ENCODE data around the gene CEBPG.

GRCh38 chr19:33329736-33330135 lies 43.8 kb upstream of the CEBPG start:
- TF ChIP-seq CTCF (IDR thresholded peaks at IDR 0.05 in 2 of 3, conservative IDR thresholded peaks at IDR 0.05 in 1 of 3; ENCODE audit: borderline replicate concordance in 1 of 3, insufficient read depth in 1 of 3, low read depth in 2 of 3, low read length in 2 of 3) (no peak), CEBPB (IDR thresholded peaks at IDR 0.05; ENCODE audit: low read depth) (no peak), EZH2 (IDR thresholded peaks at IDR 0.05) (no peak), FOSL1 (IDR thresholded peaks at IDR 0.05; ENCODE audit: low read depth) (no peak), TCF7L2 (IDR thresholded peaks at IDR 0.05; ENCODE audit: borderline replicate concordance, extremely low read depth, insufficient read depth, insufficient read length) (no peak), YY1 (IDR thresholded peaks at IDR 0.05; ENCODE audit: extremely low read depth, insufficient replicate concordance, low read depth, low read length) (no peak), ZBTB33 (IDR thresholded peaks at IDR 0.05; ENCODE audit: extremely low read depth, insufficient replicate concordance, low read length) (no peak)
